Panc1 (cell line): ENCODE measurements around the gene CKAP5.

Experiments
- CTCF ChIP-seq: fragments of 450-650 bp; IDR thresholded peaks from 2 replicates; pipeline ENCODE4 v1.5.1; 2017; ENCODE audit warnings: mild to moderate bottlenecking
- POLR2AphosphoS5 ChIP-seq: IDR thresholded peaks from 2 replicates; pipeline ENCODE4 v1.6.1; 2012; ENCODE audit warnings: mild to moderate bottlenecking, low read depth, low read length, moderate library complexity
- REST ChIP-seq, 2 experiments: IDR thresholded peaks; 2 replicates each; pipeline ENCODE4 v1.6.1; 2011 to 2012; ENCODE audit warnings: low read depth in 2 of 2, control low read depth in 1 of 2, low read length in 1 of 2, mild to moderate bottlenecking in 1 of 2, moderate library complexity in 1 of 2; ENCODE audit not compliant: insufficient read depth in 1 of 2
- TCF7L2 ChIP-seq: IDR thresholded peaks from 2 replicates; pipeline ENCODE4 v1.6.1; 2011; ENCODE audit warnings: mild to moderate bottlenecking, low read depth, low read length, inconsistent platforms

GRCh38 chr11:46743693-46744339, 102.3 kb downstream of the CKAP5 start:
- no peak for TF ChIP-seq POLR2AphosphoS5
- TF ChIP-seq CTCF, result no peak
- no peak for TF ChIP-seq REST (IDR thresholded peaks at IDR 0.05; ENCODE audit: insufficient read depth in 1 of 2, low read depth in 2 of 2, low read length in 1 of 2)
- TF ChIP-seq TCF7L2, result no peak
